ENCODE data around the gene PRKCA.

Gene PRKCA

DNA sequence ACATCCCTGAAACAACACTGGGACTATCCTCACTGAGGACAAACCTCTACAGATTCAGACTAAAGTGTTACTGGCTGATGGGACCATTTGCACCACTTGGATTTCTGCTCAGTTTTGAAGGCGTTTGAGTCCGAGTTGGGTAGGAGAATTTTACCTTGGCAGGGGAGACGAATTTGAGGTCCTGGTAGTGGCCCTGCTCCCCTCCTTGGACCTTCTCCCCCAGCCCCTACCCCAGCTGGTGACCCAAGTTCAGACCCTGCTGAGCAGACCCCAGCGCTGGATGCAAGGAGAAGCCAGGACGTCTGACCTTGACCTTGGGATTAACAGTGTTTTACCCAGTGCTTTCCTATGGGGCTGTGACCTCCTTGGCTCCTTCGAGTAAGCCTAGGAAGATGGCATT lies 546.1 kb downstream of the PRKCA start:
- no peak for ATAC-seq
- no peak for TF ChIP-seq ZNF8 (CRISPR knock-in tag; IDR thresholded peaks at IDR 0.05)
- TF ChIP-seq ZFP30 (CRISPR knock-in tag; IDR thresholded peaks at IDR 0.05): no peak
- TF ChIP-seq TSHZ2 (CRISPR knock-in tag; IDR thresholded peaks at IDR 0.05): no peak
- no peak for TF ChIP-seq RARB (CRISPR knock-in tag; IDR thresholded peaks at IDR 0.05)
- no peak for TF ChIP-seq GLIS3 (CRISPR knock-in tag; IDR thresholded peaks at IDR 0.05)
- TF ChIP-seq ARNTL (CRISPR knock-in tag; IDR thresholded peaks at IDR 0.05; ENCODE audit: borderline replicate concordance, low read depth): no peak
- no peak for TF ChIP-seq POU6F1 (CRISPR knock-in tag; IDR thresholded peaks at IDR 0.05; ENCODE audit: borderline replicate concordance, low read depth)
- TF ChIP-seq, protein P1, sequence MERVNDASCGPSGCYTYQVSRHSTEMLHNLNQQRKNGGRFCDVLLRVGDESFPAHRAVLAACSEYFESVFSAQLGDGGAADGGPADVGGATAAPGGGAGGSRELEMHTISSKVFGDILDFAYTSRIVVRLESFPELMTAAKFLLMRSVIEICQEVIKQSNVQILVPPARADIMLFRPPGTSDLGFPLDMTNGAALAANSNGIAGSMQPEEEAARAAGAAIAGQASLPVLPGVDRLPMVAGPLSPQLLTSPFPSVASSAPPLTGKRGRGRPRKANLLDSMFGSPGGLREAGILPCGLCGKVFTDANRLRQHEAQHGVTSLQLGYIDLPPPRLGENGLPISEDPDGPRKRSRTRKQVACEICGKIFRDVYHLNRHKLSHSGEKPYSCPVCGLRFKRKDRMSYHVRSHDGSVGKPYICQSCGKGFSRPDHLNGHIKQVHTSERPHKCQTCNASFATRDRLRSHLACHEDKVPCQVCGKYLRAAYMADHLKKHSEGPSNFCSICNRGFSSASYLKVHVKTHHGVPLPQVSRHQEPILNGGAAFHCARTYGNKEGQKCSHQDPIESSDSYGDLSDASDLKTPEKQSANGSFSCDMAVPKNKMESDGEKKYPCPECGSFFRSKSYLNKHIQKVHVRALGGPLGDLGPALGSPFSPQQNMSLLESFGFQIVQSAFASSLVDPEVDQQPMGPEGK (CRISPR knock-in tag; IDR thresholded peaks at IDR 0.05; ENCODE audit: borderline replicate concordance): no peak
- TF ChIP-seq ZNF70 (CRISPR knock-in tag; IDR thresholded peaks at IDR 0.05): no peak
- TF ChIP-seq TOX (CRISPR knock-in tag; IDR thresholded peaks at IDR 0.05; ENCODE audit: borderline replicate concordance): no peak
- TF ChIP-seq OSR1 (CRISPR knock-in tag; IDR thresholded peaks at IDR 0.05): no peak
- TF ChIP-seq SNAI2 (CRISPR knock-in tag; IDR thresholded peaks at IDR 0.05): no peak
- TF ChIP-seq ZC3H10 (CRISPR knock-in tag; IDR thresholded peaks at IDR 0.05): no peak
- TF ChIP-seq ZNF565 (CRISPR knock-in tag; conservative IDR thresholded peaks at IDR 0.05; ENCODE audit: low read depth): no peak
- no peak for TF ChIP-seq CSDC2 (CRISPR knock-in tag; IDR thresholded peaks at IDR 0.05)
- TF ChIP-seq TCF4 (CRISPR knock-in tag; IDR thresholded peaks at IDR 0.05; ENCODE audit: borderline replicate concordance): no peak

DNA sequence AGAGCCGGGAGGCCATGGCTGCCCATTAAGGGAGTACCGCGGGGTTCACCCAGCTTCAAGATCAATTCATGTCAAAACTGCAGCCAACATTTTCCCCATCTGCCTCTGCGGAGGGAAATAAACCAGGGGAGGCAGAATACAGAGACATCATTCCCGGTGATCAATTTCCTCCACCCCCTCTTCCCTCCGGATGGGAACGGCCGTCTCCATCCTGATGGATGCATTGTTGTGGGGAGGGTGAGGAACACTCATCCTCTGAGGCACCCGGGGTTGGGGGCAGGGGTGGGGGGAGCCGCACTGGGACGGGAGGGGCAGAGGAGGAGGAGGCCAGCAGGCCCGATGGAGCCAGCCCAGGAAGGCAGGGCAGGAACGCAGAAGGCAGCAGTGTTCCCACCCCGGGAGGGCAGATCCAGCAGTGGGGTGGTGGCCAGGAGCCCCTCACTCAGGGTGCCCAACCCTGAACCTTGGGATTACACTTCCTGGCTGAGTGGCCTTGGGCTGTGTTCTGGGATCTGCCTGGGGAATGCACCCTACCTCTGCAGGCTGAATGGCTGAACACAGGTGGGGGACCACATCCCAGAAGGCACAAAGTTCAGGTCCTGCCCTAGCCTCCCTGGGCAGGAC lies 546.7 kb downstream of the PRKCA start:
- TF ChIP-seq ZNF8 (CRISPR knock-in tag; IDR thresholded peaks at IDR 0.05): no peak
- TF ChIP-seq, protein P2, sequence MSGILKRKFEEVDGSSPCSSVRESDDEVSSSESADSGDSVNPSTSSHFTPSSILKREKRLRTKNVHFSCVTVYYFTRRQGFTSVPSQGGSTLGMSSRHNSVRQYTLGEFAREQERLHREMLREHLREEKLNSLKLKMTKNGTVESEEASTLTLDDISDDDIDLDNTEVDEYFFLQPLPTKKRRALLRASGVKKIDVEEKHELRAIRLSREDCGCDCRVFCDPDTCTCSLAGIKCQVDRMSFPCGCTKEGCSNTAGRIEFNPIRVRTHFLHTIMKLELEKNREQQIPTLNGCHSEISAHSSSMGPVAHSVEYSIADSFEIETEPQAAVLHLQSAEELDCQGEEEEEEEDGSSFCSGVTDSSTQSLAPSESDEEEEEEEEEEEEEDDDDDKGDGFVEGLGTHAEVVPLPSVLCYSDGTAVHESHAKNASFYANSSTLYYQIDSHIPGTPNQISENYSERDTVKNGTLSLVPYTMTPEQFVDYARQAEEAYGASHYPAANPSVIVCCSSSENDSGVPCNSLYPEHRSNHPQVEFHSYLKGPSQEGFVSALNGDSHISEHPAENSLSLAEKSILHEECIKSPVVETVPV (CRISPR knock-in tag; IDR thresholded peaks at IDR 0.05): no peak
- no peak for TF ChIP-seq CSDC2 (CRISPR knock-in tag; IDR thresholded peaks at IDR 0.05)
- no peak for TF ChIP-seq ZFP3 (CRISPR knock-in tag; IDR thresholded peaks at IDR 0.05)
- TF ChIP-seq, protein P1 (CRISPR knock-in tag; IDR thresholded peaks at IDR 0.05; ENCODE audit: borderline replicate concordance): no peak
- TF ChIP-seq SNAI2 (CRISPR knock-in tag; IDR thresholded peaks at IDR 0.05): no peak
- no peak for TF ChIP-seq CREB5 (CRISPR knock-in tag; IDR thresholded peaks at IDR 0.05; ENCODE audit: low read depth)
- ATAC-seq: no peak
